ENCODE results near the gene NR3C2. TPM values are rescaled to one million over a fixed set of nuclear protein-coding genes. Genes with fewer than 3 reads are reported as not detected.
"Not testable (repeated sequence)": the region's sequence is repeated elsewhere in the genome, so short reads cannot be mapped to it uniquely, and the experiment has no call there.

NR3C2 gene
- polyA plus RNA-seq, 3 donors = 2.7 to 3.7 (median 3.1) TPM

DNA sequence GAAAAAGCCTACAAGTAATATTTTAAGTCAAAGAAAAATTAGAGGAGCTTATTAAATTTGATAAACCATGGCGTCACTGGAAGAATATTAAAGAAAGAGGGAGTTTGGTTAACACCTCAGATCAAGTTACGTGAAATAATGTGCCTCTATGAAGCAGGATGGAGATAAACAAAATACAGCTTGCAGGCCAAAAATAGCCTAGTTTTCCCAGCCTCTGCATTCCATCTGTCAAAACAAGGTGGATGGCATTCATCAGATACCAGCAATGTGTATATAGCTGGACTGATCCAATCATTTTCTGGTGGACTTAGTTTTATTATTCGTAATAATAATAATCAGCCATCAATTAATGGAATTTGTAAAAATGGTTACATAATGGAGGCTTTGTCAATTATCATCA is 230.7 kb downstream of the NR3C2 start:
- WGBS, 3 donors = 58 to 81% (median 69%) methylated on average over 3 of the region's 3 CpGs
- H3K27ac ChIP-seq (ENCODE audit: low read depth, low read length) = no peak overlapping the region

DNA sequence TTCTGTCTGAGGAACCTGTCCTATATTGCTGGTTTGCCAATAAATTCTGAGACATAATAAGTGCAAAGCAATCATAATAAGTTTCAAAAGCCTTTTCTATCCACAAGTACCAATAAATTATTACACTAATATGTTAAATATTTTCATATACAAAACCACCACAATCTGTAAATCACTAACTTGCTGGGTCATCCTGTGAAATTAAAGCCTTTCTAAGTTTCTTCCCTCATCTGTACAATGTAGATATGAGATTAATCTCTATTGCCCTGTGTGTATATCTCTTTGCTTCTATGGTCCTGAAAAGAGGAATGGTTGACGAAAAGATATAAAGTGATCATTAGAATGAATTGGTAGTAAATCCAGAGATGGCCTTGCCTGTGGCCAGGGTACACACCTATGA is 231.6 kb downstream of the NR3C2 start:
- WGBS, 3 donors = 93 to 100% (median 97%) methylated on average over 1 of the region's 1 CpG
- no peak overlapping the region for H3K27ac ChIP-seq (ENCODE audit: low read depth, low read length)

DNA sequence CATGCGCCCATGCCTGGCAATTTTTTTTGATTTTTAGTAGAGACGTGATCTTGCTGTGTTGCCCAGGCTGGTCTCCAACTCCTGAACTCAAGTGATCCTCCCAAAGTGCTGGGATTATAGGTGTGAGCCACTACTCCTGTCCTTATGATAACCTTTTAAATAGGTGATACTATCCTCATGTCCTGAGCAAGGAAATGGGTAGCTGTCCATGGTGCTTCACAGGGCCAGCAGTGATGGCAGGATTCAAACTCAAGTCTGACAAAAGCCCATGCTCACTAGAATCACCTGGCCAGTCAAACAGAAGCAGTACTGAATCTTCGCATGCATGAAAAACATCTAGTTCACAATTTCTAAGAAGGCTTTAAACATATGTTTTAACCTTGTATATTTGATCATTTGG is 235.1 kb downstream of the NR3C2 start:
- 93 to 98% (median 98%) methylated on average over 3 of the region's 3 CpGs for WGBS, 3 donors
- H3K27ac ChIP-seq (ENCODE audit: low read depth, low read length) = no peak overlapping the region

DNA sequence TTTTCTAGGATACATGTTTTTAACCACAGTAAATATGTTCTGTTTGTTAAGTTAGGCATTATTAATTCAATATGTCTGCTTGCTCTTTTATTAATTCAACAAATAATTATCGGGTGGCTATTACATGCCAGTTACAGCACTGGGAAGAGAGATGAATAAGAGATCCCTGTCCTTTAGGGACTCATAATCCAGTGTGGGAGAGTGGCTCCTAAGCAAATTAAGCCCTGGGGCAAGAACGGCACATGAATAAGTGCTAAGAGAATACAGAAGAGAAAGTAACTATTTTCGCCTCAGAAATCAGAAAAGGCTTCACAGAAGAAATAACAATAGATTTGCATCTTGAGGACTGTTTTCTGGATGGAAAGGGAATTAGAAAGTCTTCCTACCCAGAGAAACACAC is 236.7 kb downstream of the NR3C2 start:
- WGBS, 3 donors = 85 to 89% (median 88%) methylated on average over 3 of the region's 3 CpGs
- no peak overlapping the region for H3K27ac ChIP-seq (ENCODE audit: low read depth, low read length)

DNA sequence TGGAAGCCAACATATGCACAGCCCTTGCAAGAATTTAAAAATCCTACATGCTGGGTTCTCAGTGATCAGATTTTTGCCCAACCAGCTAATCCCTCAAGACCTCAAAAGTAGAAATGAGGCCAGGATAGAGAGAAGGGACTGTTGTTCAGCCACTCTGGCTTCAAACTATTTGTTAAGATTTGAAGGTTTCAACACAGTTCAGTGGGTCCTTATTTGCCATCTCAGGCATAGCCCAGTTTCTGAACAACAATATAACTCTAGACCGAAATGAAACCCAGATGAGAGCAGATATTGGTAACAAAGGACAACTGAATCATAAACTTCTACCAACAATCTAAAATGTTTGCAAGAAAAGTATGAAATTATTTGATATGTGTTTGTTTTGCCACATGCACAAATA is 237.3 kb downstream of the NR3C2 start:
- WGBS, 3 donors = 82 to 93% (median 86%) methylated on average over 1 of the region's 1 CpG
- no peak overlapping the region for H3K27ac ChIP-seq (ENCODE audit: low read depth, low read length)

DNA sequence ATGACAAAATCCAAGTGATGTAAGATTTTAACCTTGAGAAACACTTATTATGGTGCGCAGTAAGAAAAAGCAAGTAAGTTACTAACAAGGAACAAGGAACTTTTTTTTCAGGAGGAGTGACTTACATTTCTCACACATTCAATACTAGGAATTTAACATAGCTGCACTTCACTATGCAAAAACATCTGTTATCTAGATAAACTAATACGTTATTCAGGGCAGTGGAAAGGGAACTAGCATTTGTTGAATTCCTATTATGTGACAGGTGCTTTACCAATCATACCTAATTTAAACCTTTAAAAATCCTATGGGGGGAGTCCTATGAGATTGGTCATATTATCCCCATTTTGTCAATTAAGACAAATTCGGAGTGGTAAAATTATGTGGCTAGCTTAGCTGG is 238.0 kb downstream of the NR3C2 start:
- no peak overlapping the region for H3K27ac ChIP-seq (ENCODE audit: low read depth, low read length)
- 54 to 80% (median 80%) methylated on average over 3 of the region's 3 CpGs for WGBS, 3 donors

DNA sequence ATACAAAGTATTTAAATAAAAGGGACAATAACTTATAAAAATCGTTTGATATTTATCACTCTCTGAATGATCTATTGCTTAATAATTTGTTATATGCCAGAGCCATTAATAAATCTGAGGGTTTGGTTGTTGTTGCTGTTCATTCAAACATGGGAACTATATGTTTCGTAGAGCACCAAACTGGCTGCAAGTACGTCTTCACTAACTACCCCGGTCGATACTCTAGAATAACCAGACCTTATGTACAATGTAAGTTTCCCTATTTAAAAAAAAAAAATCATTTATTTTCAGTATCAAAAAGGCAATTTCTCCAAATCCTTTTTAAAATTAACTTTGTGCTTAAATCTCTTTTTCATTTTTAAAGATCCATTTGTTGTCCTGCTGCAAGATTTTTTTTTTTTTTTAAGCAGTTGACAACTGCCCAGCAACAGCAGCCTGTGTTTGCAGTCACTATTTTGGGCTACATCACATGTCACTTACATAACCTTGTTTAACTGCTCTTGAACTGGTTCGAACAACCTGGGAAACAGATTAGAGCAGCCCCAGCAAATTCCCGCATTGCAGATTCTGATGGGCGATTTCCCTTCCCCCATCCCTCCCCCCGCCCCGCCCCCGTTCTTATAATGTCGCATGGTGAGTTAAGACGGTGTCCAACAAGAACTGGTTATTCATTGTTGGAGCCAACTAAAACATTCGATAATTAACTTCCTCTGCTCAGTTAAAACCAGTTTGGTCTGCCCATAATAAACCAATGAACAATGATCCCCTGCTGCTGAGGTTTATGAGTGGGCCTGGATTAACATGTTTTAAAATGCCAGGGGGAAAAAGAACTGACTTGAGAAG is 238.9 kb downstream of the NR3C2 start:
- H3K27ac ChIP-seq (ENCODE audit: low read depth, low read length) = no peak overlapping the region

DNA sequence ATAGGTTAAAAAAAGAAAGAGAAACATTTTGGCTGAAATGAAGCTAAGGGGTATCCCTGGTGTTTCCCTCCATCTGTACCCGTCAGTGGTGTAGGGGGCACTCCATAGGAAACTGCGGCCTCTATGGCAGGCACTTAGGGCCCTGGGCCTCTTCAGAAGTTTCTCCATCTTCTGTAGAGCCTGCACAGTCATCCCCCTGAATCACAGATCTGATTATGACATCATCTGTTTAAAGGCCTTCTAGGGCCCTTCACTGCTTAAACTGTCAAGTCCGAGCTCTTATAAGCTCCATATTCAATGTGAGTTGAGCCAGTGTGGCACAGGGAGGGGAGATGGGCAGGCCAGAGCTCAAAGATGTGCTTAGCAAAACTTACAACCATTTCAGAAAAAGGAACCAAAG is 241.3 kb downstream of the NR3C2 start:
- H3K27ac ChIP-seq (ENCODE audit: low read depth, low read length) = no peak overlapping the region
- 94 to 98% (median 95%) methylated on average over 3 of the region's 3 CpGs for WGBS, 3 donors

More for the DNA sequence above, 238.9 kb downstream of the NR3C2 start:
- 19 to 62% (median 46%) methylated on average over 14 of the region's 14 CpGs for WGBS, 3 donors

DNA sequence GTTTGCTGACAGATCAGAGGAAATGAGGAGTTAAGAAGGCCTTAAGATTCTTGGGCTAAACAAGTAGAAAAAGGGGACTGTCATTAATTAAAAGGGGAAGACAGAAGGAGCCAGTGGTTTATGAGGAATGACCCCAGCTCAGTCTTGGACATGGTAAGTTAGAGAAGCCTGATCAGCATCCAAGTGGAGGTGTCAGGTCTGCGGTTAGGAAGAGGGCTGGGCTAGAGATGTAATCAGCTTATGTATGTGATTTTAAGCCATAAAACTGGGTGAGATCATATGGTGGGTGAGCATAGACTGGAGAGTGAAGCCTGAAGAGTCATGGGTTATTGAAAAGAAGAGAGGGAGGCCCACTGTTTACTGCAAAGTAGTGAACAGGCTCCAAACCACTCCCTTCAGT is 246.1 kb downstream of the NR3C2 start:
- H3K27ac ChIP-seq (ENCODE audit: low read depth, low read length) = no peak overlapping the region
- 60 to 96% (median 87%) methylated on average over 1 of the region's 1 CpG for WGBS, 3 donors

DNA sequence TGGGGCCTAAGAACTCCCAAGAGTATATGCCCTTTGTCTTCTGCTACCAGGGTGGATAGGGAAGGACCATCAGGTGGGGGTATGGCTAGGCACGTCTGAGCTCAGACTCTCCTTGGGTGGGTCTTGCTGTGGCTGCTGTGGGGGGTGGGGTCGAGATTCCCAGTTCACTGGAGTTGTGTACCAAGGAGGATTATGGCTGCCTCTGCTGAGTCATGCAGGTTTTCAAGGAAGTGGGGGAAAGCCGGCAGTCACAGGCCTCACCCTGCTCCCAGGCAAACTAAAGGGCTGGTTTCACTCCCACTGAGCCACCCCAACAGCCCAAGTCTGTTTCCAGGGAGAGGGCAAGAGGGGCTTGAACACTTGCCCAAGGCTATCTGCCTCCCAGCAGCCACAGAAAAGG is 249.7 kb downstream of the NR3C2 start:
- WGBS, 3 donors = 82 to 91% (median 84%) methylated on average over 3 of the region's 3 CpGs
- H3K27ac ChIP-seq (ENCODE audit: low read depth, low read length) = no peak overlapping the region

DNA sequence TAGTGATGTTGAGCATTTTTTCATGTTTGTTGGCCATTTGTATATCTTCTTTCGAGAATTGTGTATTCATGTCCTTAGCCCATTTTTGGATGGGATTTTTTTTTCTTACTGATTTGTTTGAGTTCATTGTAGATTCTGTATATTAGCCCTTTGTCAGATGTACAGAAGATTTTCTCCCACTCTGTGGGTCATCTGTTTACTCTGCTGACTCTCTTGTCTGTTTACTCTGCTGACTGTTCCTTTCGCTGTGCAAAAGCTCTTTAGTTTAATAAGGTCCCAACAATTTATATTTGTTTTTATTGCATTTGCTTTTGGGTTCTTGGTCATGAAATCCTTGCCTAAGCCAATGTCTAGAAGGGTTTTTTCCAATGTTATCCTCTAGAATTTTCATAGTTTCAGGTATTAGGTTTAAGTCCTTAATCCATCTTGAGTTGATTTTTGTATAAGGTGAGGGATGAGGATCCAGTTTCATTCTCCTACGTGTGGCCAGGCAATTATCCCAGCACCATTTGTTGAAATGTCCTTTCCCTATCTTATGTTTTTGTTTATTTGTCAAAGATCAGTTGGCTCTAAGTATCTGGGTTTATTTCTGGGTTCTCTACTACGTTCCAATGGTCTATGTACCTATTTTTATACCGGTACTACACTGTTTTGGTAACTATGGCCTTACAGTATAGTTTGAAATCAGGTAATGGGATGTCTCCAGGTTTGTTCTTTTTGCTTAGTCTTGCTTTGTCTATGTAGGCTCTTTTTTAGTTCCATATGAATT is 254.6 kb downstream of the NR3C2 start:
- not testable (repeated sequence) for H3K27ac ChIP-seq (ENCODE audit: low read depth, low read length)
- WGBS, 3 donors = 75 to 93% (median 92%) methylated on average over 5 of the region's 5 CpGs

DNA sequence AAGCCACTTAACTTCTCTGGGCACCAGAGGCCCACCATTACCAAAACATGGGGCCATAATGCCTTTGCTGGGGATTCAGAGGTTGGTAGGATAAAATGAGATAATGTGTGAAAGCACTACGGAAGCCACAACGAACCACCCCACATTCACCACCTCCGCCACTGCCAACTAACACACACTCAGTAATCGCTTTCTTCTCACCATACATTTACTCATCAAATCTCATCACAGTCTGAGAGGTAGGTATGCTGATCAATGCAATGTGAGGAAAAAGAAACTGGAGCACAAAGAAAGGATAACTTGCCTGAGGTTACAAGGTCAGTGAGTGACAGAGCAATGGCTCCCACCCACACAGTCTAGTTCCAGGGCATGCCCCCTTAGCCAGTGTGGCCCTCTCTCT is 257.3 kb downstream of the NR3C2 start:
- no peak overlapping the region for H3K27ac ChIP-seq (ENCODE audit: low read depth, low read length)
- WGBS, 3 donors = 95 to 97% (median 96%) methylated on average over 4 of the region's 4 CpGs

DNA sequence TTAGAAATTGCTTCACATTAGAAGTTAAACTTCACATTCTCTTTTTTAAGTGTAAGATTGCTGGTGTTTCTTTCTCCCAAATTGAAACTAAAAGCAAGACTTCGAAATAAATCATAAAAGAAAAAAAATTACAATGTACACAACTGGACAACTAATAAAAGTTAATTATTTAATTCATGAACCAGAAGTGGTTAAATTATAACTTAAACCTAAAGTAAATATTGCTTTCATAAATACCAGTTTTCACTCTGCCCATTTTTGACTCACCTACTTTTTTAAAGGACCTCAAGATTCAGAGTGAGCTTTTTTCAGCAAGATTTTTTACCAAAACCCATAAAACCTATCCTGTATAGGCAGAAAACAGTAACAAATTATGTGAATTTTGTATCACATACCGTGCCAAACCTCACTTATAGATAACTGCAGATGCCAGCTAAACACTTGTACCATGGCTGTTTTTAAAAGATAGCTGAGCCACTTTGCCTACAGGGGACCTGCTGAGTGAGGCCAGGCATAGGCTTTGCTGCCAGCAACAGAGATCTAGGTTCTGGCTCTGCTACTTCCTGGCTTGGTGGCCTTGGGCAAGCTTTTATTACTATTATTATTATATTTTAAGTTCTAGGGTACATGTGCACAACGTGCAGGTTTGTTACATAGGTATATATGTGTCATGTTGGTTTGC is 259.8 kb downstream of the NR3C2 start:
- H3K27ac ChIP-seq (ENCODE audit: low read depth, low read length) = no peak overlapping the region
- 65 to 88% (median 88%) methylated on average over 3 of the region's 3 CpGs for WGBS, 3 donors

DNA sequence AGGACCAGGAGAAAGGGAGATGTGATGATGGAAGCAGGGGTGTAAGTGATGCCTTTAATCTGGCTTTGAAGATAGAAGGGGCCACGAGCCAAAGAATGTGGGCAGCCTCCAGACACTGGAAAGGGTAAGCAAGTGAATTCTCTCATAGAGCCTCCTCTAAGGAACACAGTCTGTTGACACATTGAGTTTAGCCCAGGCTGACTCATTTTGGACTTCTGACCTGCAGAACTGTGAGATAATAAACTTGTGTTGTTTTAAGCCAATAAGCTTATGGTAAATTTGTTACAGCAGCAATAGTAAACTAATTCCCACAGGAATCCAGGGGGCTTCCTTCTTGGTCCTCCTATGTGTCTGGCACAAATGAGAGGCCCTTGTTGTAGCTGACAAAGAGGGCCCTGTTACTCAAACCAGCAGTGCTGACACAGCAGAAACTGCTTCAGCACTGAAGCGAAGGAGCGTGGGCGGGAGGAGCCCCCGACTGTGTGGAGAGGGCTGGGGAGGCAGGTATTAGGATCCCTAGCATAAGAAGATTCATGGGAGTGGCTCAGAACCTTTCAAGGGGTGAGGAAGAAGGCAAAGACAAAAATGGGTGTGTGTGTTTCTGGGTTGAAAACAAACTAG is 268.7 kb downstream of the NR3C2 start:
- no peak overlapping the region for H3K27ac ChIP-seq (ENCODE audit: low read depth, low read length)
- WGBS, 3 donors = 92 to 95% (median 93%) methylated on average over 5 of the region's 5 CpGs

DNA sequence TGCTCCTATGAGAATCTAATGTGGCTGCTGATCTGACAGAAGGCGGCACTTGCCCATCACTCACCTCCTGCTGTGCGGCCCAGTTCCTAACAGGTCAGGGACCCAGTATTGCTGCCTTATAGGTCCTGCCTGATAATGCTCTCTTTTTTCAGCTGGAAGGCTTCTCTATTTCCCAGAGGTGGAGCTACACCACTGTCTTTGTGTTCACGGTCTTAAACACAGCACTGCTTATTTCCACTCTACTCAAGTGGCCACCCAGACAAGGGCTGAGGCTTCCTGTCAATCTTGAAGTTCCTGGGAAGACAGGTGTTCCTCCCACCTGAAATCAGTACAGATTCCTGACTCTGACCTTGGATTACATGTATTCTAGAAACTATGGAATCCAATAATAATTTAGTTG is 270.6 kb downstream of the NR3C2 start:
- no peak overlapping the region for H3K27ac ChIP-seq (ENCODE audit: low read depth, low read length)

DNA sequence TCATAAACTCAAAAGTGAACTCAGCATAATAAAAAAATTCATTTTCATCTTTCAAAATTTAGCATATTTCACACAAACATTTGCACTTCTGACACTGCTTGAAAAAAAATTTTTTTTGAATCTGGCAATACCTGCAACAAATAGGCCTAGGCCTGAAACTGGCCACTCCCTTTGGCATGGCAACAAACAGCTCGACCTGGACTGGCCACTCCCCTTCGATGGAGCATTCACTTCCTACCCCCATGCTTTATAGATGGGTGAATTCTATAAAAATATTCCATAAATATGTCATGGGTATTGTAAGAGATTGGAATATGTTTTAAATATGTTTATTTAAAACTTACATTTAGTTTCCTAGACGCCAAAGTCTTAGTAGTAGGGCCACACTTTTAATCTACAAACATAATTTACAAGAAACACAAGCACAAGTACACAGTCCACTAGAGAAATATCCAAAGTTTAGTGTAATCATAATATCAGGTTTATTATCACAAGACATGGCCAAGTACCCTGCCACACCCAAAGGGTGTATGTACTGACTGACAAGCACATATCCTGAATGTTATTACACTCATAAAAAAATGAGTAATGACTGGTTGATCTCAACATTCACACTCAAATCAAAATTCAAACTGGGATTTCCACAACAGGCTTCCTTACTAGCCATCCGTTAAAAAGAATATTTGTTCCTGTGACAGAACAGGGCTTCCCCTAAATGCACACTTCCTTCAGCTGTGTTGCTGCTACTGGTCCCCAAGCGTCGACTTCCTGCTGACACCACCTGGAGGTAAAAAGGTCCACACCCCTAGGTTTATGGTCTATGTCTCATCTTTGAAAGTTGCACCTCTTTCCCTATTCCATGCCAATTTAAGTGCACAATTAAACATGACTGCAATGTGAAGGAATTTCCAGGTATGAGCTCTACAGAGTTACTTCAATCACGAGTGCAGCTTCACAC is 271.5 kb downstream of the NR3C2 start:
- H3K27ac ChIP-seq (ENCODE audit: low read depth, low read length) = no peak overlapping the region
- WGBS, 3 donors = 74 to 81% (median 78%) methylated on average over 7 of the region's 7 CpGs

More for the DNA sequence above, 270.6 kb downstream of the NR3C2 start:
- 71 to 89% (median 88%) methylated on average over 3 of the region's 3 CpGs for WGBS, 3 donors

DNA sequence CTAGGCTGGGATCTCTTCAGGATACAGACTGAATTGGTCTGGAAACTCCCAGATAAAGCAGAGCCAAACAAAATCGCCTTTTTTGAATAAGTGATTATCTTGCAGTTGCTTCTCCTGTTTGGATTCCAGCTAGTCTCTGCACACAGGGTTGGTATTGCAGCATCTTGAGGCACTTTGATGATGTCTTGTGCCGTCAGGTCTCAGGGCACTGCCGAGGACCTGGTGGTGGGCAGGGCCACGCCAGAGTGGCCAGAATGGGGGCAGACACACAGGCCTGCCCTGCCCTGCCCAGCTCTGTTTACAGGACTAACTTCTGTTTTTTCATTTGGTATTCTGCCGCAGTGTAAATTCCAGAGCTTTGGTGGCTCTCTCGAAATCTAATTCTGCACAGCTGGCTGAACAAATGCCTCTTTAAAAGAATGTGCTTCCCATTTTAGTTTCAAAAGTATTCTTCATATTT is 276.1 kb downstream of the NR3C2 start:
- H3K27ac ChIP-seq (ENCODE audit: low read depth, low read length) = no peak overlapping the region
- WGBS, 3 donors = 45 to 78% (median 45%) methylated on average over 6 of the region's 6 CpGs

DNA sequence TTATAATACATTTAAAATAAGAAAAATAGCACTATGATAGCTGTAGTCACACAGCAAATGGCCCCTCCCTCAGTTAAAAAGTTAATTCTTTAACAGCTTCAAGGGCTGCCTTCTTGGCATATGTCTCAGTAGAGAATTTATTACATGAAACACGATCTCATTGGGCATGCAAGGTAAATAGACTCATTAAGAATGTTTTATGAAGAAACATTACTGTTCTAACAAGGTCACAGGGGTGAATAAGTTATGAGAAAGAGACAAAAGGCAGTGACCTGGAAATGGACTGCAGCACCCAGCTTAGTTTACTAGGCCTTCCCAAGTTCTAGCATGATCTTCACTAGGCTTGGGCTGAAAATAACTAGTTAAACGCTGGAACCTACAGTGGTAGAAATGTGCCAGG is 277.7 kb downstream of the NR3C2 start:
- no peak overlapping the region for H3K27ac ChIP-seq (ENCODE audit: low read depth, low read length)
- WGBS, 3 donors = 37 to 66% (median 61%) methylated on average over 2 of the region's 2 CpGs

Measured in adipose tissue (tissue), 3 donors.